Measurements from ENCODE around the gene ADH6.
A peak's percentile ranks its signal among the peaks of the same experiment; 100 is the strongest.
"Not testable (repeated sequence)": the region's sequence is repeated elsewhere in the genome, so short reads cannot be mapped to it uniquely, and the experiment has no call there.

The ADH6 gene

DNA sequence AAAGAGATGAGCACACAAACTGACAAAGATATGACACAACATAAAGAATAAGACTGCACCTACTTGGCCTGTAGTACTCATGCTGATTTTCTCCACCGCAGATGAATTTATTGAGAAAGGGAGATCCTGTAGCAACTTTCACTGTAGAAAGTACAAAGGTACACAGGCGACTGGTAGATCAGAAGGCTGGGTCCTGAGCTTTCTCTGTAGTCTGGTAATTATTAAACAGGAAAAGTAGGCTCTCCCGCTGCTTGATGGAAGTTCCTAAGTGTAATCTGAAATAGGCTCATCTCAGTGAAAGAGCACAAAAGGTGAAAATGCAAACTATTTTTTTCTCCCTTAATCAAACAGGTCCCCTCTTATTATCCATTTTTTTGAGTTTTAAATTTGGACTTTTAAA lies at the start of gene ADH6:
Gene ADH6, minus strand, starts transcription at position 175 of the 400 bp plus-strand sequence. Its CDS starts 94 bp downstream, at position 81.
- H3K9ac ChIP-seq (ENCODE audit: low read depth in 1 of 2, low read length in 2 of 2) = peak within 1 kb of the TSS; percentile 65
- H3K4me3 ChIP-seq (ENCODE audit: low read depth in 1 of 2, low read length in 2 of 2) = peak within 1 kb of the TSS; percentile 64 to 75
- H3K36me3 ChIP-seq (ENCODE audit: control insufficient read depth in 1 of 2, insufficient read depth in 2 of 2, low read length in 2 of 2) = peaks cover 4 to 9% of the 10 kb centered on the region in 2 donors
- H3K9me3 ChIP-seq (ENCODE audit: control insufficient read depth in 1 of 2, low read length in 2 of 2) = no peaks in the 10 kb centered on the region
- H3K4me1 ChIP-seq (ENCODE audit: control insufficient read depth in 1 of 2, insufficient read depth in 2 of 2, low read length in 2 of 2) = peaks cover 8 to 18% of the 10 kb centered on the region in 2 donors
- no peaks in the 10 kb centered on the region for H3K27me3 ChIP-seq (ENCODE audit: control insufficient read depth in 1 of 2, insufficient read depth in 2 of 2, low read length in 2 of 2)
- no peak within 1 kb of the TSS for H3K27ac ChIP-seq (ENCODE audit: low read depth, low read length)

DNA sequence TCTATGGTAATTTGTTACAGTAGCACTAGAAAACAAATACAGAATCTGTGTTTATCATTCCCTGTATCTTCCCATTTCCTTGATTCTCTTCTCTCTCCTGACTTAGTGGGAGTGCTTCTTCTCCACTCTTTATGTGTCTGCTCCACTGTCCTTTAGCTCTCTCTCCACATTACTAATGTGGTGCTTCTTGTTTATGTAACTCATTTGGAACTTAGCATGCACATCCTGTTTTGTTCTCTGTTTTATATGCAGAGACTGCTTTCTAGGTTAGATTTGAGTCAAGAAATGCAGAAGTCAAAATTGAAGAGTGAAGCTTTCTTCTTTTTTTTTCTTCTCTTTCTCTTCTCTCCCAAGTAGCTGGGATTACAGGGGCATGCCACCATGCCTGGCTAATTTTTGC lies 45.9 kb upstream of the ADH6 start:
- Histone ChIP-seq H3K4me3 (ENCODE audit: low read depth in 1 of 2, low read length in 2 of 2) (no peak overlapping the region), H3K4me1 (ENCODE audit: control insufficient read depth in 1 of 2, insufficient read depth in 2 of 2, low read length in 2 of 2) (no peaks in the 10 kb centered on the region), H3K9me3 (ENCODE audit: control insufficient read depth in 1 of 2, low read length in 2 of 2) (no peaks in the 10 kb centered on the region), H3K27ac (ENCODE audit: low read depth, low read length) (no peak overlapping the region), H3K27me3 (ENCODE audit: control insufficient read depth in 1 of 2, insufficient read depth in 2 of 2, low read length in 2 of 2) (no peaks in the 10 kb centered on the region), H3K9ac (ENCODE audit: low read depth in 1 of 2, low read length in 2 of 2) (no peak overlapping the region), H3K36me3 (ENCODE audit: control insufficient read depth in 1 of 2, insufficient read depth in 2 of 2, low read length in 2 of 2) (no peaks in the 10 kb centered on the region)

DNA sequence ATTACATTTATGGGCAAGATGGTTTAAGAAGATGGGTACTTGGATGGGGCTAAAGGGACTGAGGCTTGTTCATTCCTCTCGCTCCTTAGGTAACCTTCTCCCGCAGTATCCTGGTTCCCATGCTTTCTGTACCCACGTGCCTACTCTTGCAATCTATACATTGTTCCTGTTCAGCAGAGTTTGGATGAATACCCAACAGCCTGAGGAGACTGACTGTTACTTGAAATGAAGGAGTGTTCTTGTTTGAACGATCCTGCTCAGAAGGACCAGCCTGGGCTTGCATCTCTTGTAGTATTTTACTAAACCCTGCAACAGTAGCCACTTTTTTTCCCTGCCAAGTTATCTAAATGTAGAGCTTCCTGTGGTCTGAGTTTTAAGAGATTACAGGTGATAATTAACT lies 33.7 kb upstream of the ADH6 start:
- Histone ChIP-seq H3K4me1 (ENCODE audit: control insufficient read depth in 1 of 2, insufficient read depth in 2 of 2, low read length in 2 of 2) (no peaks in the 10 kb centered on the region), H3K4me3 (ENCODE audit: low read depth in 1 of 2, low read length in 2 of 2) (no peak overlapping the region), H3K27ac (ENCODE audit: low read depth, low read length) (no peak overlapping the region), H3K9ac (ENCODE audit: low read depth in 1 of 2, low read length in 2 of 2) (no peak overlapping the region), H3K9me3 (ENCODE audit: control insufficient read depth in 1 of 2, low read length in 2 of 2) (no peaks in the 10 kb centered on the region), H3K27me3 (ENCODE audit: control insufficient read depth in 1 of 2, insufficient read depth in 2 of 2, low read length in 2 of 2) (no peaks in the 10 kb centered on the region), H3K36me3 (ENCODE audit: control insufficient read depth in 1 of 2, insufficient read depth in 2 of 2, low read length in 2 of 2) (no peaks in the 10 kb centered on the region)

DNA sequence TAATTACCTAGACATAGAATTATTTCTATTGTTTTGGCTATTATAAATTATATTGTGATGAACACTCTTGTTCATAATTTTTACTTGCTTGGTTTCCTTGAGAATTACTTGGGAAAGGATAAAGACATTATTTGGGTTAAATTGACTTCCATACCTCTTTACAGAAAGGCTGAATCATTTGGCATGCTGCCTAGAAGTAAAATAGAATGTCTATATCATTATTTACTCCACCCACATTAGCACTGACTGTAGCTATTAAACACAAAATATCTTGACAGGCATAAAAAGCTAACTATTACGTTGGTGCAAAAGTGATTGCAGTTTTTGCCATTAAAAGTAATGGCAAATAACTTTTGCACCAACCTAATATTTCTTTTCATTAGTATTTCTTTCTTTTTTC lies 29.7 kb upstream of the ADH6 start:
- H3K4me3 ChIP-seq (ENCODE audit: low read depth in 1 of 2, low read length in 2 of 2) = no peak overlapping the region
- H3K36me3 ChIP-seq (ENCODE audit: control insufficient read depth in 1 of 2, insufficient read depth in 2 of 2, low read length in 2 of 2) = no peaks in the 10 kb centered on the region
- no peak overlapping the region for H3K9ac ChIP-seq (ENCODE audit: low read depth in 1 of 2, low read length in 2 of 2)
- H3K27ac ChIP-seq (ENCODE audit: low read depth, low read length) = no peak overlapping the region
- peaks cover 0 to 6% of the 10 kb centered on the region in 2 donors for H3K9me3 ChIP-seq (ENCODE audit: control insufficient read depth in 1 of 2, low read length in 2 of 2)
- no peaks in the 10 kb centered on the region for H3K27me3 ChIP-seq (ENCODE audit: control insufficient read depth in 1 of 2, insufficient read depth in 2 of 2, low read length in 2 of 2)
- H3K4me1 ChIP-seq (ENCODE audit: control insufficient read depth in 1 of 2, insufficient read depth in 2 of 2, low read length in 2 of 2) = no peaks in the 10 kb centered on the region

DNA sequence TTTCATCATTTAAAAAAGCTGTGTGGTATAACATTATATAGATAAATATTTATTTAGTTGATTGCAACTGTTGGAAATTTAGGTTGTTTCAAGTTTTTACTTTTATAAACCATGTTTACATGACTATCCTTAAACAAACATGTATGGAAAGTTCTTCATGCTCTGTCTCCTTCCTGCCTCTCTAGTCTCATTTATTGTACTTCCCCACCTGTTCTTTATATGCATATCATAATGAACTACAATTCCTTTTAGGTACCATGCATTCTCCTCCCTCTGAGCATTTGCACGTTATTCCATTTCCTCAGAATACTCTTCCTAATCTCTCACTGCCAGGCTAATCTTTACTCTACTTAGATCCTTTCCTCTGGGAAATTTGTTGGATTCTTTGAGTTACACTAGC lies 16.9 kb upstream of the ADH6 start:
- H3K36me3 ChIP-seq (ENCODE audit: control insufficient read depth in 1 of 2, insufficient read depth in 2 of 2, low read length in 2 of 2) = no peaks in the 10 kb centered on the region
- H3K9me3 ChIP-seq (ENCODE audit: control insufficient read depth in 1 of 2, low read length in 2 of 2) = peaks cover 0 to 4% of the 10 kb centered on the region in 2 donors
- H3K27ac ChIP-seq (ENCODE audit: low read depth, low read length) = no peak overlapping the region
- no peak overlapping the region for H3K4me3 ChIP-seq (ENCODE audit: low read depth in 1 of 2, low read length in 2 of 2)
- no peak overlapping the region for H3K9ac ChIP-seq (ENCODE audit: low read depth in 1 of 2, low read length in 2 of 2)
- no peaks in the 10 kb centered on the region for H3K27me3 ChIP-seq (ENCODE audit: control insufficient read depth in 1 of 2, insufficient read depth in 2 of 2, low read length in 2 of 2)
- H3K4me1 ChIP-seq (ENCODE audit: control insufficient read depth in 1 of 2, insufficient read depth in 2 of 2, low read length in 2 of 2) = no peaks in the 10 kb centered on the region

DNA sequence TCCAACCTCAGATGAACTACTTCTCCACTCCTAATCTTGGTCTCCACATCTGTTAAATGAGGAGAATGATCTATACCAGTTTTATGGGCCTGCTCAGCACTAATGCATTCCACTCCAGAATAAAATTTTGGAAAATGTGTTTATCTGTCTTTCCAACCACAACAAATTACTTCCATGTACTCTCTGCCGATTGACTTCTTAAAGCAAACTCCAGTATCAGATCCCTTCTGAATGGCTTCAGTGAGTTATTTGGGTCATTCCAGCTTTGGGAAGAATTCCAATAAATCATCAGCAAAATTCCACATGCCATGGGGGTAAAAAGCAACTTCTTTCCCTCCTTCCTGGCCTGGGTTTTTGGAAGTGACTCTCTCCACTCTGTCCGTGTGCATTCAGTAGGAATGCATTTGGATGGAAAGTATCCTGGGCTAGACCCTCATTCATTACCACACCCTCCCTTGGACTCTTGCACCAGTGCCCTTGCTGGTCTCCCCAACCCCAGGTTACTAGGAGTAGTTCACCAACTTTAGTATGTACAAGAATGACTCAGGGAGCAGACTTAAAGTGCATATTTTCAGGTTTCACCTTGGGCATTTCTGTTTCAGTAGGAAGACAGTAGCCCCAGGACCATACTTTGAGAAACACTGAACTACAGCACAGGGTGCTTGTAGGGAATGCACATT lies 15.4 kb upstream of the ADH6 start:
- no peaks in the 10 kb centered on the region for H3K27me3 ChIP-seq (ENCODE audit: control insufficient read depth in 1 of 2, insufficient read depth in 2 of 2, low read length in 2 of 2)
- no peak overlapping the region for H3K27ac ChIP-seq (ENCODE audit: low read depth, low read length)
- H3K4me3 ChIP-seq (ENCODE audit: low read depth in 1 of 2, low read length in 2 of 2) = no peak overlapping the region
- H3K9me3 ChIP-seq (ENCODE audit: control insufficient read depth in 1 of 2, low read length in 2 of 2) = peaks cover 0 to 5% of the 10 kb centered on the region in 2 donors
- H3K36me3 ChIP-seq (ENCODE audit: control insufficient read depth in 1 of 2, insufficient read depth in 2 of 2, low read length in 2 of 2) = no peaks in the 10 kb centered on the region
- H3K4me1 ChIP-seq (ENCODE audit: control insufficient read depth in 1 of 2, insufficient read depth in 2 of 2, low read length in 2 of 2) = no peaks in the 10 kb centered on the region
- H3K9ac ChIP-seq (ENCODE audit: low read depth in 1 of 2, low read length in 2 of 2) = no peak overlapping the region

DNA sequence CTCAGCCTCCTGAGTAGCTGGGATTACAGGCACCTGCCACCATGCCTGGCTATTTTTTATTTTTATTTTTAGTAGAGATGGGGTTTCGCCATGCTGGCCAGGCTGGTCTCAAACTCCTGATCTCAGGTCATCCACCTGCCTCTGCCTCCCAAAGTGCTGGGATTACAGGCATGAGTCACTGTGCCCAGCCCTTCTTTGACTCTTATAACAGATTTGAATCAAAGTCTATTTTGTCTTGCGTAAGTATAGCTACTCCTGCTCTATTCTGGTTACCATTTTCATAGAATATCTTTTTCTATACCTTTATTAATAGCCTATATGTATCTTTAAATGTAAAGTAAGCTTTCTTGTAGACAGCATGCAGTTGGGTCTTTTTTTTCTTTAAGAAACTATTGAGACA lies 14.4 kb upstream of the ADH6 start:
- H3K27me3 ChIP-seq (ENCODE audit: control insufficient read depth in 1 of 2, insufficient read depth in 2 of 2, low read length in 2 of 2); H3K4me1 ChIP-seq (ENCODE audit: control insufficient read depth in 1 of 2, insufficient read depth in 2 of 2, low read length in 2 of 2); H3K9me3 ChIP-seq (ENCODE audit: control insufficient read depth in 1 of 2, low read length in 2 of 2); H3K4me3 ChIP-seq (ENCODE audit: low read depth in 1 of 2, low read length in 2 of 2); H3K27ac ChIP-seq (ENCODE audit: low read depth, low read length); H3K36me3 ChIP-seq (ENCODE audit: control insufficient read depth in 1 of 2, insufficient read depth in 2 of 2, low read length in 2 of 2); H3K9ac ChIP-seq (ENCODE audit: low read depth in 1 of 2, low read length in 2 of 2): not testable (repeated sequence)

DNA sequence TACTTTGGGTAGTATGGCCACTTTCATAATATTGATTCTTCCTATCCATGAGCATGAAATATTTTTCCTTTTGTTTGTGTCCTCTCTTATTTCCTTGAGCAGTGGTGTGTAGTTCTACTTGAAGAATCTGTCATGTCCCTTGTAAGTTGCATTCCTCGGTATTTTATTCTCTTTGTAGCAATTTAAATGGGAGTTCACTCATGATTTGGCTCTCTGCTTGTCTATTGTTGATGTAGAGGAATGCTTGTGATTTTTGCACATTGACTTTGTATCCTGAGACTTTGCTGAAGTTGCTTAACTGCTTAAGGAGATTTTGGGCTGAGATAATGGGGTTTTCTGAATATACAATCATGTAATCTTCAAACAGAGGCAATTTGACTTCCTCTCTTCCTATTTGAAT lies 9.7 kb upstream of the ADH6 start:
- H3K9ac ChIP-seq (ENCODE audit: low read depth in 1 of 2, low read length in 2 of 2); H3K27me3 ChIP-seq (ENCODE audit: control insufficient read depth in 1 of 2, insufficient read depth in 2 of 2, low read length in 2 of 2); H3K4me3 ChIP-seq (ENCODE audit: low read depth in 1 of 2, low read length in 2 of 2); H3K9me3 ChIP-seq (ENCODE audit: control insufficient read depth in 1 of 2, low read length in 2 of 2); H3K27ac ChIP-seq (ENCODE audit: low read depth, low read length); H3K36me3 ChIP-seq (ENCODE audit: control insufficient read depth in 1 of 2, insufficient read depth in 2 of 2, low read length in 2 of 2); H3K4me1 ChIP-seq (ENCODE audit: control insufficient read depth in 1 of 2, insufficient read depth in 2 of 2, low read length in 2 of 2): not testable (repeated sequence)

DNA sequence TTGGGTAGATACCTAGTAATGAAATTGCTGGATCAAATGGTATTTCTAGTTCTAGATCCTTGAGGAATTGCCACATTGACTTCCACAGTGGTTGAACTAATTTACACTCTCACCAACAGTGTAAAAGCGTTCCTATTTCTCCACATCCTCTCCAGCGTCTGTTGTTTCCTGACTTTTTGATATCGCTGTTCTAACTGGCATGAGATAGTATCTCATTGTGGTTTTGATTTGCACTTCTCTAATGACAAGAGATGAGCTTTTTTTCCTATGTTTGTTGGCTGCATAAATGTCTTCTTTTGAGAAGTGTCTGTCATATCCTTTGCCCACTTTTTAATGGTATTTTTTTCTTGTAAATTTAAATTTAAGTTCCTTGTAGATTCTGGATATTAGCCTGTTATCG lies 8.6 kb upstream of the ADH6 start:
- not testable (repeated sequence) for H3K27ac ChIP-seq (ENCODE audit: low read depth, low read length); H3K4me1 ChIP-seq (ENCODE audit: control insufficient read depth in 1 of 2, insufficient read depth in 2 of 2, low read length in 2 of 2); H3K27me3 ChIP-seq (ENCODE audit: control insufficient read depth in 1 of 2, insufficient read depth in 2 of 2, low read length in 2 of 2); H3K9ac ChIP-seq (ENCODE audit: low read depth in 1 of 2, low read length in 2 of 2); H3K36me3 ChIP-seq (ENCODE audit: control insufficient read depth in 1 of 2, insufficient read depth in 2 of 2, low read length in 2 of 2); H3K9me3 ChIP-seq (ENCODE audit: control insufficient read depth in 1 of 2, low read length in 2 of 2); H3K4me3 ChIP-seq (ENCODE audit: low read depth in 1 of 2, low read length in 2 of 2)

DNA sequence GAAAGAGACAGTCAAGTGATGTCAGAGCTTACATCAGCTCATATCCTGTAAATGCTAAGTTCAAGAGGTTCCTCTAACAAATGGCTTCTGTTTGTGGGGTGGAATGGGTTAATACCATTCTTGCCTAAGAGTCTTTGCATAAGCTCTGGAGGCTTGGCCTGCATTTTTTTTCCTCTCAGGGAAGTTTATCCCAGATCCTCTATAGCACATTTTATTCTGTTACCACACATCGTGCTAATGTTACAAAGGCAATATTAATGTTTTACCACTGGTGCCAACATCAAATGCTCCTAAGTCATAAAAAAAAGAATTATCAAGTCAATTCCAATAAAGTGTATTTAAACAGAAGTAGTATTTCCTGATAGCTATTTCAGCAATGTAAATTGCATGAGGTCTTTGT lies 2.9 kb upstream of the ADH6 start:
- H3K4me3 ChIP-seq (ENCODE audit: low read depth in 1 of 2, low read length in 2 of 2) = no peak overlapping the region
- peaks cover 8 to 18% of the 10 kb centered on the region in 2 donors for H3K4me1 ChIP-seq (ENCODE audit: control insufficient read depth in 1 of 2, insufficient read depth in 2 of 2, low read length in 2 of 2)
- H3K27me3 ChIP-seq (ENCODE audit: control insufficient read depth in 1 of 2, insufficient read depth in 2 of 2, low read length in 2 of 2) = no peaks in the 10 kb centered on the region
- H3K9me3 ChIP-seq (ENCODE audit: control insufficient read depth in 1 of 2, low read length in 2 of 2) = no peaks in the 10 kb centered on the region
- H3K9ac ChIP-seq (ENCODE audit: low read depth in 1 of 2, low read length in 2 of 2) = no peak overlapping the region
- no peaks in the 10 kb centered on the region for H3K36me3 ChIP-seq (ENCODE audit: control insufficient read depth in 1 of 2, insufficient read depth in 2 of 2, low read length in 2 of 2)
- no peak overlapping the region for H3K27ac ChIP-seq (ENCODE audit: low read depth, low read length)

DNA sequence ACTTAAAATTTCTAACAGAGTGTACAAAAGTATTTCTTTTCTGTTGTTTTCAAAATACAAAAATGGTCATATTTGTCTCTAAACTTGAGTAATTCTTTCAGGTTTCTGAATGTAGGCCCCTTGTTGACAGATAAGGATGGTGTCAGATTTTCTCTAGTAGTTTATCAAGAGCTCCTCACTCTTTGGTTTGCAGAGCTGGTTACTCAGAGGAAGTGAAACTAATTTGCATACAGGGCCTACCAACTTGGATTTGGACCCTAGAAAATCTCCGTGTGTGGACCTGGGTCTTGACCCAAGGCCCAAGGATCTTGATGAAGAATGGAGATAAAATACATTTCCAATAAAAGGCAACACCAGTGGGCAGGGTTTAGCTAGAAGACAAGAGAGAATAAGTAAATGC lies 433 bp upstream of the ADH6 start:
- H3K27ac ChIP-seq (ENCODE audit: low read depth, low read length) = no peak overlapping the region

More for the DNA sequence above, 433 bp upstream of the ADH6 start:
- H3K9me3 ChIP-seq (ENCODE audit: control insufficient read depth in 1 of 2, low read length in 2 of 2) = no peaks in the 10 kb centered on the region
- H3K27me3 ChIP-seq (ENCODE audit: control insufficient read depth in 1 of 2, insufficient read depth in 2 of 2, low read length in 2 of 2) = no peaks in the 10 kb centered on the region
- H3K4me3 ChIP-seq (ENCODE audit: low read depth in 1 of 2, low read length in 2 of 2) = peak overlapping the region in 1 of 2 donors; percentile 64
- peaks cover 4 to 9% of the 10 kb centered on the region in 2 donors for H3K36me3 ChIP-seq (ENCODE audit: control insufficient read depth in 1 of 2, insufficient read depth in 2 of 2, low read length in 2 of 2)
- no peak overlapping the region for H3K9ac ChIP-seq (ENCODE audit: low read depth in 1 of 2, low read length in 2 of 2)
- H3K4me1 ChIP-seq (ENCODE audit: control insufficient read depth in 1 of 2, insufficient read depth in 2 of 2, low read length in 2 of 2) = peaks cover 8 to 18% of the 10 kb centered on the region in 2 donors
